Common myeloid progenitor, CD34-positive (primary cell): Measurements from ENCODE around the gene RPS5.

Experiments
- CTCF ChIA-PET: fragments of 350-600 bp; sonication (Branson Sonifier 250); formaldehyde crosslinking; loops from one replicate; lab custom pipeline; 2021; ENCODE audit warnings: antibody characterized with exemption; lab: Charles Lee
- POLR2A ChIA-PET: fragments of 350-600 bp; sonication (Branson Sonifier 250); formaldehyde crosslinking; loops from one replicate; lab custom pipeline; 2021; ENCODE audit warnings: antibody characterized with exemption; lab: Charles Lee
- DNase-seq, 3 donors: peaks; one replicate each; pipeline versions ENCODE4 v3.0.0 to v3.0.0-alpha.2; 2013
- H3K27ac ChIP-seq, 2 experiments: 1 replicate in 1 of 2; 2 replicates in 1 of 2; pipeline ENCODE4 v1.7.0; 2013; ENCODE audit warnings: inconsistent platforms in 2 of 2, low read length in 2 of 2, mild to moderate bottlenecking in 2 of 2, low read depth in 1 of 2, moderate library complexity in 1 of 2; ENCODE audit not compliant: severe bottlenecking in 2 of 2, insufficient read depth in 1 of 2, poor library complexity in 1 of 2
- H3K27me3 ChIP-seq, 5 experiments: replicated peaks in 2 of 5; 1 replicate in 3 of 5; 2 replicates in 2 of 5; pipeline versions ENCODE4 v1.6.1 to v1.7.0; 2013; ENCODE audit warnings: low read length in 4 of 5, mild to moderate bottlenecking in 2 of 5, moderate library complexity in 2 of 5, inconsistent platforms in 1 of 5; ENCODE audit not compliant: insufficient read depth in 5 of 5, control insufficient read depth in 4 of 5
- H3K36me3 ChIP-seq, 4 experiments: 1 replicate in 2 of 4; 2 replicates in 2 of 4; pipeline versions ENCODE4 v1.6.1 to v1.7.0; 2013; ENCODE audit warnings: low read length in 3 of 4, control low read depth in 1 of 4, mild to moderate bottlenecking in 1 of 4; ENCODE audit not compliant: control insufficient read depth in 4 of 4, insufficient read depth in 4 of 4
- H3K4me1 ChIP-seq, 4 experiments: 1 replicate in 3 of 4; 2 replicates in 1 of 4; pipeline versions ENCODE4 v1.6.1 to v1.7.1; 2013; ENCODE audit warnings: low read length in 3 of 4, mild to moderate bottlenecking in 3 of 4, control low read depth in 1 of 4, inconsistent platforms in 1 of 4, moderate library complexity in 1 of 4; ENCODE audit not compliant: control insufficient read depth in 4 of 4, insufficient read depth in 4 of 4; ENCODE audit errors: control extremely low read depth in 1 of 4
- H3K4me3 ChIP-seq, 7 experiments: 1 replicate in 4 of 7; 2 replicates in 3 of 7; pipeline versions ENCODE4 v1.5.1 to v1.7.0; 2013; ENCODE audit warnings: mild to moderate bottlenecking in 7 of 7, low read length in 6 of 7, moderate library complexity in 6 of 7, inconsistent platforms in 2 of 7, low read depth in 2 of 7, control low read depth in 1 of 7; ENCODE audit not compliant: insufficient read depth in 4 of 7, control insufficient read depth in 1 of 7; ENCODE audit errors: extremely low read depth in 1 of 7
- H3K9me3 ChIP-seq, 5 experiments: 1 replicate in 4 of 5; 2 replicates in 1 of 5; pipeline versions ENCODE4 v1.6.1 to v1.7.1; 2013; ENCODE audit warnings: low read length in 4 of 5, mild to moderate bottlenecking in 2 of 5, inconsistent platforms in 1 of 5, low read depth in 1 of 5, moderate library complexity in 1 of 5; ENCODE audit not compliant: control insufficient read depth in 4 of 5, insufficient read depth in 2 of 5; ENCODE audit errors: control extremely low read depth in 1 of 5
- WGBS: methylation state at CpG from one replicate; pipeline ENCODE4 v1.1.5; 2013; ENCODE audit not compliant: insufficient coverage; 5-methylcytosine and 5-hydroxymethylcytosine counted together

RPS5 gene

GRCh38 chr19:58349590-58349989 is 37.5 kb upstream of the RPS5 start:
- no peak for DNase-seq
- Histone ChIP-seq H3K9me3 (no peaks in the 10 kb centered on the region), H3K36me3 (peaks cover 0 to 13% (median 2%) of the 10 kb centered on the region in 4 experiments), H3K4me1 (peaks cover 4 to 21% (median 19%) of the 10 kb centered on the region in 4 experiments), H3K4me3 (no peak overlapping the region), H3K27me3 (no peaks in the 10 kb centered on the region), H3K27ac (no peak overlapping the region)
- POLR2A ChIA-PET: no interaction called here
- CTCF ChIA-PET: interaction anchor here (1.4 kb wide), 1 partner anchor 25 kb away, joined by 3 read pairs; no protein-coding TSS in a partner anchor
- 81% methylated on average over 8 of the region's 8 CpGs for WGBS

- WGBS: 81% methylated on average over 82 of the region's 84 CpGs
- H3K4me3 ChIP-seq: peak overlapping the region in 1 of 7 experiments; percentile 4
Measured at GRCh38 chr19:58350001-58350861, 36.8 kb upstream of the RPS5 start.

GRCh38 chr19:58350871-58351557 is 36.1 kb upstream of the RPS5 start:
- ChIA-PET CTCF (interaction anchor here (1.1 kb wide), 1 partner anchor 15 kb away, joined by 4 read pairs; no protein-coding TSS in a partner anchor), POLR2A (interaction anchor here (0.6 kb wide), 1 partner anchor 30 kb away, joined by 6 read pairs; the partner anchor contains the start of gene ZNF837)
- no peaks in the 10 kb centered on the region for H3K9me3 ChIP-seq
- no peak overlapping the region for H3K27ac ChIP-seq
- H3K36me3 ChIP-seq: peaks cover 0 to 13% (median 2%) of the 10 kb centered on the region in 4 experiments
- no peak for DNase-seq
- peaks cover 0 to 3% (median 0%) of the 10 kb centered on the region in 5 experiments for H3K27me3 ChIP-seq
- no peak overlapping the region for H3K4me3 ChIP-seq
- WGBS: 96% methylated on average over 34 of the region's 34 CpGs
- H3K4me1 ChIP-seq: peaks cover 4 to 27% (median 21%) of the 10 kb centered on the region in 4 experiments

More at GRCh38 chr19:58350001-58350861, 36.8 kb upstream of the RPS5 start:
- Histone ChIP-seq H3K36me3 (peaks cover 0 to 13% (median 2%) of the 10 kb centered on the region in 4 experiments), H3K27ac (no peak overlapping the region), H3K27me3 (no peaks in the 10 kb centered on the region), H3K9me3 (no peaks in the 10 kb centered on the region), H3K4me1 (peaks cover 4 to 21% (median 19%) of the 10 kb centered on the region in 4 experiments)
- ChIA-PET POLR2A (no interaction called here), CTCF (interaction anchor here (1.4 kb wide), 1 partner anchor 26 kb away, joined by 3 read pairs; no protein-coding TSS in a partner anchor)
- no peak for DNase-seq

- POLR2A ChIA-PET: interaction anchor here (0.6 kb wide), 1 partner anchor 30 kb away, joined by 6 read pairs; the partner anchor contains the start of gene ZNF837
- H3K4me3 ChIP-seq: no peak overlapping the region
- H3K36me3 ChIP-seq: peaks cover 0 to 13% (median 2%) of the 10 kb centered on the region in 4 experiments
- DNase-seq: no peak
- H3K4me1 ChIP-seq: peaks cover 4 to 30% (median 22%) of the 10 kb centered on the region in 4 experiments
- peaks cover 0 to 3% (median 0%) of the 10 kb centered on the region in 5 experiments for H3K27me3 ChIP-seq
- no peak overlapping the region for H3K27ac ChIP-seq
- CTCF ChIA-PET: interaction anchor here (1.1 kb wide), 1 partner anchor 15 kb away, joined by 4 read pairs; no protein-coding TSS in a partner anchor
- H3K9me3 ChIP-seq: no peaks in the 10 kb centered on the region
- 100% methylated on average over 6 of the region's 9 CpGs for WGBS
Measured at GRCh38 chr19:58351558-58351878, 35.6 kb upstream of the RPS5 start.

GRCh38 chr19:58351990-58352755 is 34.9 kb upstream of the RPS5 start:
- 96% methylated on average over 17 of the region's 23 CpGs for WGBS

More at GRCh38 chr19:58351990-58352755, 34.9 kb upstream of the RPS5 start:
- Histone ChIP-seq H3K27me3 (peaks cover 0 to 3% (median 0%) of the 10 kb centered on the region in 5 experiments), H3K36me3 (peaks cover 0 to 13% (median 2%) of the 10 kb centered on the region in 4 experiments), H3K9me3 (peaks cover 0 to under 1% (median 0%) of the 10 kb centered on the region in 5 experiments), H3K4me1 (peaks cover 4 to 30% (median 19%) of the 10 kb centered on the region in 4 experiments), H3K27ac (no peak overlapping the region), H3K4me3 (no peak overlapping the region)
- ChIA-PET CTCF (interaction anchor here (1.1 kb wide), 1 partner anchor 16 kb away, joined by 4 read pairs; no protein-coding TSS in a partner anchor), POLR2A (no interaction called here)
- no peak for DNase-seq
